Neural cell (in vitro differentiated cells): Measurements from ENCODE around the gene NFAM1. TPM values are rescaled to one million over a fixed set of nuclear protein-coding genes. Genes with fewer than 3 reads are reported as not detected.

Experiments
- H2AFZ ChIP-seq: fragments of 200-600, 300-800 bp; sonication (generic), shearing (Covaris generic); 2 replicates; pipeline ENCODE4 v1.6.0; 2014; ENCODE audit warnings: low read depth, mild to moderate bottlenecking, antibody characterized with exemption, low read length, moderate library complexity
- H3F3A ChIP-seq: fragments of 200-600 bp; shearing (Covaris generic); 2 replicates; pipeline ENCODE4 v1.6.1; 2016; ENCODE audit warnings: mild to moderate bottlenecking, moderate library complexity, mixed read lengths, antibody characterized with exemption, low read length; ENCODE audit not compliant: insufficient read depth, poor library complexity, severe bottlenecking
- H3K27ac ChIP-seq: fragments of 200-600, 300-800 bp; sonication (generic), shearing (Covaris generic); 2 replicates; pipeline ENCODE4 v1.5.1; 2014; ENCODE audit warnings: mild to moderate bottlenecking, low read length, moderate library complexity
- H3K27me3 ChIP-seq: fragments of 300-800, 200-600 bp; sonication (generic), shearing (Covaris generic); 2 replicates; pipeline ENCODE4 v1.6.0; 2014; ENCODE audit warnings: mild to moderate bottlenecking, low read depth, low read length, moderate library complexity; ENCODE audit not compliant: insufficient read depth
- H3K36me3 ChIP-seq: fragments of 300-800, 200-600 bp; sonication (generic), shearing (Covaris generic); 2 replicates; pipeline ENCODE4 v1.5.1; 2014; ENCODE audit warnings: mild to moderate bottlenecking, antibody characterized with exemption, low read length, moderate library complexity; ENCODE audit not compliant: insufficient read depth
- H3K4me2 ChIP-seq: fragments of 300-800, 200-600 bp; sonication (generic), shearing (Covaris generic); 2 replicates; pipeline ENCODE4 v1.6.0; 2014; ENCODE audit warnings: mild to moderate bottlenecking, low read length
- H3K4me3 ChIP-seq: fragments of 300-800, 200-600 bp; sonication (generic), shearing (Covaris generic); 2 replicates; pipeline ENCODE4 v1.5.1; 2014; ENCODE audit warnings: mild to moderate bottlenecking, low read length, moderate library complexity
- H3K79me2 ChIP-seq: fragments of 200-600 bp; shearing (Covaris generic); replicated peaks from 2 replicates; pipeline ENCODE4 v1.6.0; 2014; ENCODE audit warnings: mild to moderate bottlenecking, low read length, moderate library complexity; ENCODE audit not compliant: insufficient read depth
- H3K9ac ChIP-seq: fragments of 300-800, 200-600 bp; sonication (generic), shearing (Covaris generic); 2 replicates; pipeline ENCODE4 v1.6.1; 2016; ENCODE audit warnings: mild to moderate bottlenecking, low read length, mixed read lengths
- H3K9me2 ChIP-seq: fragments of 200-600 bp; shearing (Covaris generic); 2 replicates; pipeline ENCODE4 v1.6.1; 2016; ENCODE audit warnings: mild to moderate bottlenecking, low read length, mixed read lengths; ENCODE audit not compliant: insufficient read depth
- H3K9me3 ChIP-seq: fragments of 200-600, 300-800 bp; sonication (generic), shearing (Covaris generic); 2 replicates; pipeline ENCODE4 v1.6.1; 2016; ENCODE audit warnings: mild to moderate bottlenecking, mixed run types, low read length, moderate library complexity, mixed read lengths
- H4K20me1 ChIP-seq: fragments of 200-600 bp; shearing (Covaris generic); 2 replicates; pipeline ENCODE4 v1.6.1; 2016; ENCODE audit warnings: mild to moderate bottlenecking, mixed run types; ENCODE audit not compliant: insufficient read depth
- CTCF ChIP-seq: fragments of 450-650 bp; IDR thresholded peaks from 2 replicates; pipeline ENCODE4 v1.5.1; 2014; ENCODE audit warnings: antibody characterized with exemption, mild to moderate bottlenecking, moderate library complexity; ENCODE audit not compliant: poor library complexity, severe bottlenecking
- EP300 ChIP-seq: fragments of 450-650 bp; conservative IDR thresholded peaks from 2 replicates; pipeline ENCODE4 v1.6.1; 2014; ENCODE audit warnings: antibody characterized with exemption, mild to moderate bottlenecking, moderate library complexity; ENCODE audit not compliant: poor library complexity, severe bottlenecking
- EZH2 ChIP-seq: fragments of 200-600, 300-800 bp; shearing (Covaris generic), sonication (generic); IDR thresholded peaks from 2 replicates; pipeline ENCODE4 v1.6.1; 2014; ENCODE audit warnings: antibody characterized with exemption, low read length, borderline replicate concordance, mild to moderate bottlenecking; ENCODE audit not compliant: insufficient read depth, poor library complexity, severe bottlenecking
- MXI1 ChIP-seq: fragments of 450-650 bp; conservative IDR thresholded peaks from 2 replicates; pipeline ENCODE4 v1.6.1; 2014; ENCODE audit warnings: antibody characterized with exemption, mild to moderate bottlenecking; ENCODE audit not compliant: poor library complexity, severe bottlenecking
- POLR2AphosphoS5 ChIP-seq: IDR thresholded peaks from 2 replicates; pipeline ENCODE4 v1.6.1; 2012
- RAD21 ChIP-seq: fragments of 450-650 bp; conservative IDR thresholded peaks from 2 replicates; pipeline ENCODE4 v1.6.1; 2014; ENCODE audit warnings: antibody characterized with exemption, mild to moderate bottlenecking, moderate library complexity
- SMC3 ChIP-seq: fragments of 450-650 bp; conservative IDR thresholded peaks from 2 replicates; pipeline ENCODE4 v1.6.1; 2014; ENCODE audit warnings: antibody characterized with exemption, mild to moderate bottlenecking, moderate library complexity; ENCODE audit not compliant: poor library complexity
- TAF1 ChIP-seq: IDR thresholded peaks from 2 replicates; pipeline ENCODE4 v1.6.1; 2012; ENCODE audit warnings: low read depth
- polyA plus RNA-seq: library from polyadenylated mRNA; depleted of rRNA; stranded (reverse); fragments of >200 nt; gene quantifications from 2 replicates; pipeline ENCODE4 v1.2.3, GENCODE V29; 2014
- TF ChIP-seq, protein P1 (sequence below): IDR thresholded peaks from 2 replicates; pipeline ENCODE4 v1.6.1; 2012; ENCODE audit warnings: borderline replicate concordance

The NFAM1 gene
- polyA plus RNA-seq, 1 donor from 2014 or later: 0.05 TPM

DNA sequence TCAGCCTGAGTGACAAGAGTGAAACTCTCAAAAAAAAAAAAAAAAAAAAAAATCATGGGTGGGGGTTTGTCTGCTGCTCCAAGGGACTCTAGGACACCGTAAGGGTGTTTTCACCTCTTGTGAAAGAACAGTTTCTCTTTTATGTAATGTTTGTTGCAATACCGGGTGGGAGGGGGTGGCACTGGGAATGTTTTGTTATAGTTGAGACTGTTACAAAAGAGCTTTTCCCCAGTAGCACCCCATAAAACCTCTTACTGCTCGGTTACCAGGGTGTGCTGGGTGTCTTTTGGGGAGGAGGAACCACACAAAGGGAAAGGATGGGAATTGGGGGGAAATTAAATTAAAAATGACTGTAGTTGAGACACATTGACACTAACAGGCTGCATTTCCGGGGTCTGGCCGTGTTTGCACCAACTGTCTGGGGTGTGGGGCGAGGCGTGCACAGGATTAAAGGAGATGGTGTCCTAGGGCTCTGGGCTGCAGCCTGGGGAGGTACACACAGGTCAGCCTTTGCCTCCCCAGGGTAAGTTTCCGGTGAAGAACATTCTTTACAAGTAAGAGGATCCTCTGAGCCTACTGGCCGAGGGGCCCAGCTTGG is 1.6 kb downstream of the NFAM1 start:
- no peaks in the 10 kb centered on the region for H3K36me3 ChIP-seq
- H3K9me2 ChIP-seq: no peaks in the 10 kb centered on the region
- H3K79me2 ChIP-seq: no peaks in the 10 kb centered on the region
- no peak overlapping the region for H2AFZ ChIP-seq
- H3K4me2 ChIP-seq: no peak overlapping the region
- no peaks in the 10 kb centered on the region for H3K9me3 ChIP-seq
- no peaks in the 10 kb centered on the region for H4K20me1 ChIP-seq
- no peak overlapping the region for H3K9ac ChIP-seq
- H3K27ac ChIP-seq: no peak overlapping the region
- no peak overlapping the region for H3K4me3 ChIP-seq
- TF ChIP-seq TAF1: no peak
- TF ChIP-seq RAD21: no peak
- TF ChIP-seq MXI1: no peak
- TF ChIP-seq POLR2AphosphoS5: no peak
- no peaks in the 10 kb centered on the region for H3K27me3 ChIP-seq
- no peaks in the 10 kb centered on the region for H3F3A ChIP-seq

DNA sequence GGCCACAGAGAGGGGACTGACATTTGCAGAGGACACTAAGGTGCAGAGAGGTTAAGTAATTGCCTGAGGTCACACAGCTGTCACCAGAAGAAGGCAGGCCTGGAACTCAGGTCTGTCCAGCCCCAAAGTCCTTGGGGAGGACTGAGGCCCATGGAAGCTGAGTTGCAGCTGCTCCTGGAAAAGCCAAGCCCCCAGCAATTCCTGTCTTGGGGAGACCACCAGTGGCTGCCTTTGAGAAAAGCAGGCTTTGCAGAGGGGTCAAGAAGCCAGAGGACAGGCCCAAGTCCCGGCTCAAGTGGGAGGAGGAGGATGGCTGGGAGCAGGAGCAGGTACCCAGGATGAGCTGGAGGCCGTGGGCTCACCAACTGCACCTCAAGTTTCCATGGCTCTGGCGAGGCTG is 3.4 kb downstream of the NFAM1 start:
- TF ChIP-seq EP300 (no peak), POLR2AphosphoS5 (no peak), TAF1 (no peak), CTCF (peak; percentile 32), EZH2 (no peak), MXI1 (no peak), SMC3 (peak; percentile 58), RAD21 (peak; percentile 51)
- TF ChIP-seq, protein P1, sequence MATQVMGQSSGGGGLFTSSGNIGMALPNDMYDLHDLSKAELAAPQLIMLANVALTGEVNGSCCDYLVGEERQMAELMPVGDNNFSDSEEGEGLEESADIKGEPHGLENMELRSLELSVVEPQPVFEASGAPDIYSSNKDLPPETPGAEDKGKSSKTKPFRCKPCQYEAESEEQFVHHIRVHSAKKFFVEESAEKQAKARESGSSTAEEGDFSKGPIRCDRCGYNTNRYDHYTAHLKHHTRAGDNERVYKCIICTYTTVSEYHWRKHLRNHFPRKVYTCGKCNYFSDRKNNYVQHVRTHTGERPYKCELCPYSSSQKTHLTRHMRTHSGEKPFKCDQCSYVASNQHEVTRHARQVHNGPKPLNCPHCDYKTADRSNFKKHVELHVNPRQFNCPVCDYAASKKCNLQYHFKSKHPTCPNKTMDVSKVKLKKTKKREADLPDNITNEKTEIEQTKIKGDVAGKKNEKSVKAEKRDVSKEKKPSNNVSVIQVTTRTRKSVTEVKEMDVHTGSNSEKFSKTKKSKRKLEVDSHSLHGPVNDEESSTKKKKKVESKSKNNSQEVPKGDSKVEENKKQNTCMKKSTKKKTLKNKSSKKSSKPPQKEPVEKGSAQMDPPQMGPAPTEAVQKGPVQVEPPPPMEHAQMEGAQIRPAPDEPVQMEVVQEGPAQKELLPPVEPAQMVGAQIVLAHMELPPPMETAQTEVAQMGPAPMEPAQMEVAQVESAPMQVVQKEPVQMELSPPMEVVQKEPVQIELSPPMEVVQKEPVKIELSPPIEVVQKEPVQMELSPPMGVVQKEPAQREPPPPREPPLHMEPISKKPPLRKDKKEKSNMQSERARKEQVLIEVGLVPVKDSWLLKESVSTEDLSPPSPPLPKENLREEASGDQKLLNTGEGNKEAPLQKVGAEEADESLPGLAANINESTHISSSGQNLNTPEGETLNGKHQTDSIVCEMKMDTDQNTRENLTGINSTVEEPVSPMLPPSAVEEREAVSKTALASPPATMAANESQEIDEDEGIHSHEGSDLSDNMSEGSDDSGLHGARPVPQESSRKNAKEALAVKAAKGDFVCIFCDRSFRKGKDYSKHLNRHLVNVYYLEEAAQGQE: no peak
- Histone ChIP-seq H3F3A (no peaks in the 10 kb centered on the region), H3K27me3 (no peaks in the 10 kb centered on the region), H3K9me2 (no peaks in the 10 kb centered on the region), H3K4me2 (no peak overlapping the region), H4K20me1 (no peaks in the 10 kb centered on the region), H3K36me3 (no peaks in the 10 kb centered on the region), H3K27ac (no peak overlapping the region), H3K9ac (no peak overlapping the region), H3K79me2 (no peaks in the 10 kb centered on the region), H3K9me3 (no peaks in the 10 kb centered on the region), H3K4me3 (no peak overlapping the region), H2AFZ (no peak overlapping the region)
